Activated T-helper 17 cell treated with anti-CD3 and anti-CD28 coated beads, Interleukin-2, amount 50 U/mL, for 72 hours (primary cell): ENCODE data around the gene NOTCH4. TPM values are rescaled to one million over a fixed set of nuclear protein-coding genes. Genes with fewer than 3 reads are reported as not detected.
A peak's percentile ranks its signal among the peaks of the same experiment; 100 is the strongest.

Experiments
- ATAC-seq: fragments of 150-1000 bp; cut with Tn5 transposase; replicated peaks from 2 replicates; pipeline ENCODE4 v1.10.0; 2021; ENCODE audit warnings: mild to moderate bottlenecking, moderate library complexity
- H3K27ac Mint-ChIP-seq: one replicate; pipeline ENCODE4 v1.8.0; 2022; ENCODE audit warnings: mixed read lengths
- H3K27me3 Mint-ChIP-seq: one replicate; pipeline ENCODE4 v1.8.0; 2022; ENCODE audit warnings: mixed read lengths
- H3K36me3 Mint-ChIP-seq: one replicate; pipeline ENCODE4 v1.8.0; 2022; ENCODE audit warnings: low read depth, mild to moderate bottlenecking, mixed read lengths
- H3K4me1 Mint-ChIP-seq: one replicate; pipeline ENCODE4 v1.8.0; 2022; ENCODE audit warnings: mixed read lengths
- H3K4me3 Mint-ChIP-seq: one replicate; pipeline ENCODE4 v1.8.0; 2022; ENCODE audit warnings: mild to moderate bottlenecking, mixed read lengths
- H3K9me3 Mint-ChIP-seq: one replicate; pipeline ENCODE4 v1.8.0; 2022; ENCODE audit warnings: mixed read lengths
- total RNA-seq, 2 donors: library from RNA; stranded (reverse); gene quantifications; one replicate each; pipeline ENCODE4 v1.2.3, GENCODE V29; 2022

The NOTCH4 gene
- total RNA-seq, 2 donors from 2014 or later = 0.73 to 2.3 TPM

GRCh38 chr6:32154514-32155161 lies 69.2 kb downstream of the NOTCH4 start:
- Mint-ChIP-seq H3K36me3 (peaks cover 18% of the 10 kb centered on the region), H3K27ac (peak overlapping the region; percentile 77), H3K4me3 (peak overlapping the region; percentile 90), H3K9me3 (no peaks in the 10 kb centered on the region), H3K27me3 (peaks cover 15% of the 10 kb centered on the region), H3K4me1 (peaks cover 26% of the 10 kb centered on the region)
- peak; percentile 93 for ATAC-seq

- H3K9me3 Mint-ChIP-seq = no peaks in the 10 kb centered on the region
- H3K27me3 Mint-ChIP-seq = peaks cover 18% of the 10 kb centered on the region
- H3K27ac Mint-ChIP-seq = peak within 1 kb of the TSS; percentile 77
- peak within 1 kb of the TSS; percentile 90 for H3K4me3 Mint-ChIP-seq
- peaks cover 28% of the 10 kb centered on the region for H3K4me1 Mint-ChIP-seq
- H3K36me3 Mint-ChIP-seq = peaks cover 17% of the 10 kb centered on the region
- ATAC-seq = peak; percentile 67
Measured at GRCh38 chr6:32153564-32154513, 70.0 kb downstream of the NOTCH4 start, which contains the start of gene PPT2. Gene PPT2 (plus strand): TSS chr6:32154141. CDS start chr6:32154595, 454 bp downstream.

DNA sequence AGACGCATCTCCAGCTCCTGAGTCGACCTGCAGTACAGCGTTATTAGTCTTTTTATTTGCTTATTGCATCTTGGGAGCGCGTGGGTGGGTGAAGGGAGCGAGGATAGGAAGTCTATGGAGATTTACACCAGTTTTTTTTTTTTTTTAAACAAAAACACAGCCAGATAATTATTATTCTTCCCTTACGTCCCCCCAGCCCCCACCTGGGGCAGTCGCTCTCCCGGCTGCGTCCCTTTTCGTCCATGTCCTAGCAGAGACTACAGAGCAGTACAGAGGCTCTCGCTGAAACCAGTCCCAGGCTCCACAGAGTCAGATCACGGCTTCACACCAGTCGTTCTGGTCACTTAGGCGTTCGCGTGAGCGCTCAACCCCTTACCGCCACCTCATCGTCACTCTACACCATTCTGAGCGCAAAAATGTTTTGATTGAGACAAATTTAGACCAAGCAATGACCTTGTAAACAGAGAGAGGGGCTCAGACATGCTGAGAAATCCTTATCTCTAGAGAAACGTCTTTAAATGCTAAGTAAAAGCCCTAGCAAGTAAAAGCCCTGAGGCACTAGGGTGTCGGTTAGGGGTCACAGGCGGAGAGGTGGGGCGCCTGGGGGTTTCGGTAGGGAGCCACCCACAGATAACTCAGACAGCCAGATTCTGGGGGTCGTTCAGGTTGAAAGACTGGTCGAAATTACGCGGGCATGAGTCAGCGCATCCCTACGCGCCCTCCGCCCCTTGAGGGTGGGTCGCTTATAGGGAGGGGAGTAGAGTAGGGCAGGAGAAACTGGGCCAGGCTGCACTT lies 70.9 kb downstream of the NOTCH4 start:
- Mint-ChIP-seq H3K4me1 (peaks cover 33% of the 10 kb centered on the region), H3K9me3 (no peaks in the 10 kb centered on the region), H3K4me3 (peak overlapping the region; percentile 90), H3K36me3 (peaks cover 9% of the 10 kb centered on the region), H3K27me3 (peaks cover 27% of the 10 kb centered on the region), H3K27ac (peak overlapping the region; percentile 36)
- no peak for ATAC-seq

GRCh38 chr6:32151863-32152768 lies 71.8 kb downstream of the NOTCH4 start, which contains the start of gene PRRT1:
Gene PRRT1 (minus strand): TSS chr6:32151939. CDS start chr6:32151827, 112 bp downstream.
- Mint-ChIP-seq H3K4me1 (peaks cover 33% of the 10 kb centered on the region), H3K36me3 (peaks cover under 1% of the 10 kb centered on the region), H3K27ac (no peak within 1 kb of the TSS), H3K27me3 (peaks cover 28% of the 10 kb centered on the region), H3K9me3 (no peaks in the 10 kb centered on the region), H3K4me3 (peak within 1 kb of the TSS; percentile 90)
- ATAC-seq = no peak

DNA sequence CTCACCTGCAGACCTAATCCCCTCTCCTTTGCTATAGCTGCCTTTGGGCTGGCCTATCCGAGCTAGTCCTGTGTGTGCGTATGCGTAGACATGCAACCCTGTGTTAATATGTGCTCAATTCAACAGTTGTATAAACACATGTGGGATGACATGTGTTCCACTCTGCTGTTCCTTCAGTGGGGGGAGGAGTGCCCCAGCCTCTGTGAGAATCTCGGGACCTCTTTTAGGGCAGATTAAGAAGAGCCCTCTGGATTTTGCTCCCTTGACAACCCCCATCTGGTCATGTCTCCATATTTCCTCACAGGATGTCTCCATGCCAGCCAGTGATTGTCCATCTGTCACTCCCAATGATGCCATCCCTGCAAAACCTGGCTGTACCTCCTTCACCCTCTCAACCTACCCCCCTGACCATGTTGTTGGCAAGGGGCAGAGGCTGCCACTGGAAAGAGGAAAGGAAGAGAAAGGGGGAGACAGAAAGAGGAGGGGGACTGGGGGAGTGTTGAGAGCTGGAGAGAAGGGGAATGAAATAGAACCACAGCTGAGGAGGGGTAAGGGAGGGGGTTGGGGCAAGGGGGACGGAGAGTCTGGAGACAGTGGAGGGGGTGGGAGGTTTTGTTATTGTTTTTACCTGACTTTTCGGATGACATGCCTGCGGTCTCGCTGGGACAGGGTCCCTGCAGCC lies 72.5 kb downstream of the NOTCH4 start:
- no peak overlapping the region for H3K4me3 Mint-ChIP-seq
- no peaks in the 10 kb centered on the region for H3K36me3 Mint-ChIP-seq
- H3K27ac Mint-ChIP-seq = no peak overlapping the region
- no peak for ATAC-seq
- peaks cover 28% of the 10 kb centered on the region for H3K27me3 Mint-ChIP-seq
- H3K9me3 Mint-ChIP-seq = no peaks in the 10 kb centered on the region
- H3K4me1 Mint-ChIP-seq = peaks cover 33% of the 10 kb centered on the region

GRCh38 chr6:32149932-32150870 lies 73.7 kb downstream of the NOTCH4 start:
- ATAC-seq = no peak
- peaks cover 29% of the 10 kb centered on the region for H3K4me1 Mint-ChIP-seq
- H3K9me3 Mint-ChIP-seq = no peaks in the 10 kb centered on the region
- peaks cover 28% of the 10 kb centered on the region for H3K27me3 Mint-ChIP-seq
- no peak overlapping the region for H3K27ac Mint-ChIP-seq
- peak overlapping the region; percentile 3 for H3K4me3 Mint-ChIP-seq
- no peaks in the 10 kb centered on the region for H3K36me3 Mint-ChIP-seq

GRCh38 chr6:32149092-32149755 lies 74.6 kb downstream of the NOTCH4 start:
- peak overlapping the region; percentile 80 for H3K4me3 Mint-ChIP-seq
- no peaks in the 10 kb centered on the region for H3K9me3 Mint-ChIP-seq
- H3K36me3 Mint-ChIP-seq = no peaks in the 10 kb centered on the region
- peak overlapping the region; percentile 48 for H3K27ac Mint-ChIP-seq
- peaks cover 20% of the 10 kb centered on the region for H3K4me1 Mint-ChIP-seq
- peak; percentile 32 for ATAC-seq
- peaks cover 28% of the 10 kb centered on the region for H3K27me3 Mint-ChIP-seq

- peaks cover 28% of the 10 kb centered on the region for H3K27me3 Mint-ChIP-seq
- peak overlapping the region; percentile 80 for H3K4me3 Mint-ChIP-seq
- H3K36me3 Mint-ChIP-seq = no peaks in the 10 kb centered on the region
- H3K27ac Mint-ChIP-seq = peak overlapping the region; percentile 48
- peaks cover 17% of the 10 kb centered on the region for H3K4me1 Mint-ChIP-seq
- H3K9me3 Mint-ChIP-seq = no peaks in the 10 kb centered on the region
- peak; percentile 85 for ATAC-seq
Measured at GRCh38 chr6:32148289-32149091, 75.4 kb downstream of the NOTCH4 start.

DNA sequence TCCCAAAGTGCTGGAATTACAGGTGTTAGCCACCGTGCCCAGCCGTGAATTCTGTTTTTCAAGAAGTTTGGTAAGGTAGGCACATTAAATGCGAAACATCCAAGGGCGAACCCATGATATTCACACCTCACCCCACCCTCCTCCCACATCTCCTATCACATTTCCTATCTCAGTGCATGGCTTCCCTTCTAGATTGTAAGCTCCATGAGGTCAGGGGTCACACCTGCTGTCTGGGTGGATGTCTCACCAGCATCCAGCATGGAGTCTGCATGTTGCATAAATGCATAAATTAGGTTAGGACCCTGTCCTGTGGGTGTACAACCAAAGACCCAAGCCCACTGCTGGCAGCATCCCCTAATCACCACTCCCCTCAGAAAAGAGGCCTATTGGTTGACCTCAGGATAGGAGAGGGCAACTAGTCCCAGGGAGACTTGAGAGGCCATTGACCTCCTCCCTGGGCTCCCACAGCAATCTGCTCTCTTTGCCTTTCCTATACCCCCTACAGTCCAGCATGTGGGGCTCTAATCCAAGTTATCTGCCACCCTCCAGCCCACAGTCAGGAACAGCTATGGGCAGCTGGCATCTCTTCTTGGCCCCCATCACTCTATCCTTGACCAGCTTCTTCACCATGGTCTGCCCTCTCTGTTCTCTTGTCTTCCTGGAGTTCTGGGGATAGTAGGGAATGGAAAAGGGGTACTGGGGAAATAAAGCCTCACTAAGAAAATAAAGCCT lies 76.3 kb downstream of the NOTCH4 start:
- H3K9me3 Mint-ChIP-seq = no peaks in the 10 kb centered on the region
- H3K36me3 Mint-ChIP-seq = no peaks in the 10 kb centered on the region
- no peak overlapping the region for H3K27ac Mint-ChIP-seq
- peaks cover 12% of the 10 kb centered on the region for H3K4me1 Mint-ChIP-seq
- H3K27me3 Mint-ChIP-seq = peaks cover 28% of the 10 kb centered on the region
- H3K4me3 Mint-ChIP-seq = peak overlapping the region; percentile 80
- ATAC-seq = no peak

DNA sequence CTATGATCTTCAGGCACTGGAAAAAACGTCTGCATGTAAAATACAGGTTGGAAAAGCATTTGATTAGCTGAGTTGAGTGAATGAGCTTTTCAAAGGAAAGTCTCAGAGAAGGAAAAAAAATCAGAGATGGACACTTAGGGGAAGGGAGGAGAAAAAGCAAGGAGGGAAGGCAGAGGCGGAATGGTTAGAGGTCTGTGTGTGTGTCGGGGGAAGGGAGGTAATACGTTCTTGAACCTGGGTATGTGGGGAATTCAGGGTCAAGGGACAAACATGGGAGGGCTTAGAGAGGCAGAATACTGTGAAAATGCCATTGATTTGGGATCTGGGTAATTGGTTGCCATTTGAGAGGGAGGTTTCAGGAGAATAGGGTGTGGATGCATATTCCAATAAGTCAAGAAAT lies 77.2 kb downstream of the NOTCH4 start:
- Mint-ChIP-seq H3K27me3 (peaks cover 34% of the 10 kb centered on the region), H3K36me3 (no peaks in the 10 kb centered on the region), H3K27ac (no peak overlapping the region), H3K9me3 (no peaks in the 10 kb centered on the region), H3K4me3 (no peak overlapping the region), H3K4me1 (peaks cover 12% of the 10 kb centered on the region)
- ATAC-seq = no peak

- Mint-ChIP-seq H3K9me3 (no peaks in the 10 kb centered on the region), H3K4me1 (peaks cover 12% of the 10 kb centered on the region), H3K4me3 (no peak overlapping the region), H3K27ac (no peak overlapping the region), H3K36me3 (no peaks in the 10 kb centered on the region), H3K27me3 (peaks cover 35% of the 10 kb centered on the region)
- ATAC-seq = no peak
Measured at GRCh38 chr6:32146287-32146686, 77.6 kb downstream of the NOTCH4 start.
